Central memory CD8-positive, alpha-beta T cell (primary cell): Measurements from ENCODE around the gene ITGA7.

Experiments
- ATAC-seq: fragments of 150-1000 bp; cut with Tn5 transposase; replicated peaks from 2 replicates; pipeline ENCODE4 v1.10.0; 2022; ENCODE audit warnings: mild to moderate bottlenecking, moderate FRiP score, moderate number of reproducible peaks; ENCODE audit not compliant: poor library complexity, severe bottlenecking; ENCODE audit errors: extremely low read depth
- DNase-seq, 2 donors: peaks; one replicate each; pipeline ENCODE4 v3.0.0; 2021; ENCODE audit warnings: low spot score in 2 of 2
- H3K27ac Mint-ChIP-seq: one replicate; pipeline ENCODE4 v1.8.0; 2022; ENCODE audit warnings: low read depth, mild to moderate bottlenecking, moderate library complexity, mixed read lengths
- H3K27me3 Mint-ChIP-seq: one replicate; pipeline ENCODE4 v1.8.0; 2022; ENCODE audit warnings: mixed read lengths
- H3K36me3 Mint-ChIP-seq: one replicate; pipeline ENCODE4 v1.8.0; 2022; ENCODE audit warnings: mild to moderate bottlenecking, moderate library complexity, mixed read lengths; ENCODE audit not compliant: insufficient read depth
- H3K4me1 Mint-ChIP-seq: one replicate; pipeline ENCODE4 v1.8.0; 2022; ENCODE audit warnings: mixed read lengths
- H3K4me3 Mint-ChIP-seq: one replicate; pipeline ENCODE4 v1.8.0; 2022; ENCODE audit warnings: mild to moderate bottlenecking, moderate library complexity, mixed read lengths
- H3K9me3 Mint-ChIP-seq: one replicate; pipeline ENCODE4 v1.8.0; 2022; ENCODE audit warnings: mixed read lengths

ITGA7 gene

DNA sequence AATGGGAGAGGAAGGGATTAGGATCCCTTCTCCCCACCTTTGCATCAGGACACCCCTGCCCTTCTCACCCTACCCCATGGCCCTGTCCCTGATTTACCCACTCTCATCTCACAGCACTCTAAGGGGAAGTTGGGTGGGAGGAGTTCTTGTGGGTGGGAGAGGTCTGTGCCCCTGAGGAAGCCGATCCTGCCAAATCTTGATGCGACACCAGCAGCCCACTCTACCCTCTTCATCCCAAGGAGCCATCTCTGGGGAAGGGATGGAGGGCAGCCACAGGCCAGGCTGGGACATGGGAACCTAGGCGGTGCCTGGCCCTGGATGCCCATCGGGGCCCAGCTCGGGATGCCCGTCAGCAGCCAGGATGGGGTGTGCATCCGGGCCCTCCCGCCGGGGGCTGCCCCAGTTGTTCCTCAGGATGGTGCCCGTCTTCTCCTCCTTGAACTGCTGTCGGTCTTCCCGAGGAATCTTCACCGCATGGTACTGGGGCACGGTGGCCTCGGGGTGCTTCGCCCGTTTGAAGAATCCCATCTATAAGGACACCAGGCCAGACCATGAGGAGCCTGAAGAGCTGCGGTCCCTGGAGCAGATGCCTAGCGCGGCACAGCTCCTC, 22.8 kb downstream of the ITGA7 start:
- no peak for DNase-seq
- no peaks in the 10 kb centered on the region for H3K9me3 Mint-ChIP-seq
- ATAC-seq = no peak
- H3K27ac Mint-ChIP-seq = no peak overlapping the region
- no peak overlapping the region for H3K4me3 Mint-ChIP-seq
- H3K4me1 Mint-ChIP-seq = peaks cover 12% of the 10 kb centered on the region
- H3K36me3 Mint-ChIP-seq = peaks cover 3% of the 10 kb centered on the region
- peaks cover 48% of the 10 kb centered on the region for H3K27me3 Mint-ChIP-seq

DNA sequence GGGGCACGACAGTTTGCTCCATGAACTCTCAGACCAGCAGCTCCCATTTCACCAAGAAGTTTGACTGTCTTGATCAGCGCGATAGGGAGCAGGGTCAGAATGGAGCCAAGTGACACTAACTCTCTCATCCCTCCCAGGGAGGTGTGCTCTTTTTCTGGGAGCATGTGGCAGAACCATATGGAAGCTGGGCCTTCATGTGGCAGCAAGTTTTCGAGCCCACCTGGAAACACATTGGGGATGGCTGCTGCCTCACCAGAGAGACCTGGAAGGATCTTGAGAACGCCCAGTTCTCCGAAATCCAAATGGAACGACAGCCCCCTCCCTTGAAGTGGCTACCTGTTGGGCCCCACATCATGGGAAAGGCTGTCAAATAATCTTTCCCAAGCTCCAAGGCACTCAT, 24.0 kb downstream of the ITGA7 start:
- H3K27ac Mint-ChIP-seq = no peak overlapping the region
- peaks cover 3% of the 10 kb centered on the region for H3K36me3 Mint-ChIP-seq
- peaks cover 12% of the 10 kb centered on the region for H3K4me1 Mint-ChIP-seq
- no peaks in the 10 kb centered on the region for H3K9me3 Mint-ChIP-seq
- peaks cover 54% of the 10 kb centered on the region for H3K27me3 Mint-ChIP-seq
- DNase-seq (no peak), ATAC-seq (no peak)
- no peak overlapping the region for H3K4me3 Mint-ChIP-seq

DNA sequence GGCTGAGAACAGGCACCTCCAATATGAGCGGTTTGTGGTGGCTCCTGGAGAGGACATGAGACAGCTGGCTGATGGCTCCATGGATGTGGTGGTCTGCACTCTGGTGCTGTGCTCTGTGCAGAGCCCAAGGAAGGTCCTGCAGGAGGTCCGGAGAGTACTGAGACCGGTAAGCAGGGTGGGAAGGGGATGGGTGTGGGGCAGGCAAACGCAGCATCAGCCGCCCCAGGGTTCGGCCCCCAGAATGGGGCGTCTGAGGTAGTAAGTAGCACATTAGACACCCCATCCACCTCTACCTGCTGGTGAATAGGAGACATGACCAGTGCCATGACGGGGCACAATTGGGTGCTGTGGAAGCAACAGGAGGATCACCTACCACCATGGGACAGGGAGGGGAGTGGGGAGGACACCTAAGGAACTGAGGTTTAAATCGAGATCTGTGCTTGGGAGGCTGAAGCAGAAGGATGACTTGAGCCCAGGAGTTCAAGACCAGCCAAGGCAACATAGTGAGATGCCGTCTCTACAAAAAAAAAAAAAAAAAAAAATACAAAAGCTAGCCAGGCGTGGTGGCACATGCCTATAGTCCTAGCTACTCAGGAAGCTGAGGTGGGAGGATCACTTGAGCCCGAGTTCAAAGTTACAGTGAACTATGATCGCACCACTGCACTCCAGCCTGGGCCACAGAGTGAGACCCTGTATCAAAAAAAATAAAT, 25.5 kb downstream of the ITGA7 start:
- no peak for DNase-seq
- Mint-ChIP-seq H3K27me3 (peaks cover 54% of the 10 kb centered on the region), H3K27ac (no peak overlapping the region), H3K36me3 (peaks cover 3% of the 10 kb centered on the region), H3K9me3 (no peaks in the 10 kb centered on the region), H3K4me1 (peaks cover 12% of the 10 kb centered on the region), H3K4me3 (no peak overlapping the region)
- ATAC-seq = no peak

DNA sequence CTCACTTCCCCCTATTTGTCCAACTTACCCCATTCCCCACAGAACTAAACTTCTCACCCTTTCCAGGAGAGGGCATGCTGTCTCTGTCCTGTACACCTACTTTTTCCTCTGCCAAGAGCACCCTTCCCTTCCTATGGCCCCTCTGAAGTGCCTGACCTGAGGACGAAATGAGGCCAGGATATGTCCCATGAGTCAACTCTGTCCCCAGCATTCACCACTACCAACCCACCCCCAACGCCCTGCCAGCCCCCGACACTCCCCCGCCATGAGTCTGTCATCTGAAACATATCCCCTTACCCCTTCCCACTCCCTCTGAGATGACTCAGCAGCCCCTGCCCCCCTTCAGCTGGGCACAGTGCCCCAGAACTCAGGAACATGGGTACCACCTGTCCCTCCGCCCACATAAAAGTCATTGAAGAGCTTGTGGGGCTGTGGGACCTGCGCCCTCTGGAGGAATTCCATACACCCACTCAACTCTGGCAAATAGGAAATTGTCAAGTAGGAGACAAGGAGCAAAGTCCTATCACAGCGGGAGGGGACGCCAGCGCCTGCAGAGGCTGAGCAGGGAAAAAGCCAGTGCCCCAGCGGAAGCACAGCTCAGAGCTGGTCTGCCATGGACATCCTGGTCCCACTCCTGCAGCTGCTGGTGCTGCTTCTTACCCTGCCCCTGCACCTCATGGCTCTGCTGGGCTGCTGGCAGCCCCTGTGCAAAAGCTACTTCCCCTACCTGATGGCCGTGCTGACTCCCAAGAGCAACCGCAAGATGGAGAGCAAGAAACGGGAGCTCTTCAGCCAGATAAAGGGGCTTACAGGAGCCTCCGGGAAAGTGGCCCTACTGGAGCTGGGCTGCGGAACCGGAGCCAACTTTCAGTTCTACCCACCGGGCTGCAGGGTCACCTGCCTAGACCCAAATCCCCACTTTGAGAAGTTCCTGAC, 26.3 kb downstream of the ITGA7 start:
- DNase-seq (no peak), ATAC-seq (no peak)
- Mint-ChIP-seq H3K9me3 (no peaks in the 10 kb centered on the region), H3K27ac (no peak overlapping the region), H3K4me1 (peaks cover 12% of the 10 kb centered on the region), H3K4me3 (no peak overlapping the region), H3K27me3 (peaks cover 56% of the 10 kb centered on the region), H3K36me3 (peaks cover 3% of the 10 kb centered on the region)

DNA sequence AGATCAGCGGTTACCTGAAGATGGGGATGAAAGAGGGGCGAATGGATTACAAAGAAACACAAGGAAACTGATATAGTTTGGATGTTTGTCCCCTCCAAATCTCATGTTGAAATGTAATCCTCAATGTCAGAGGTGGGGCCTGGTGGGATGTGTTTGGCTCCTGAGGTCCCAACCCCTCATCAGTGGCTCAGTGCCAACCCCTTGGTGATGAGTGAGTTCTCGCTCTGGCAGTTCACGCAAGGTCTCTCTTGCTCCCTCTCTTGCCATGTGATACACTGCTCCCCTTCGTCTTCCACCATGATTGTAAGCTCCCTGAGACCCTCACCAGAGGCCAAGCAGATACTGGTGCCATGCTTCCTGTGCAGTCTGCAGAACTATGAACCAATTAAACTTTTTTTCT, 28.0 kb downstream of the ITGA7 start:
- no peak for DNase-seq
- H3K27ac Mint-ChIP-seq = no peak overlapping the region
- H3K27me3 Mint-ChIP-seq = peaks cover 56% of the 10 kb centered on the region
- no peaks in the 10 kb centered on the region for H3K36me3 Mint-ChIP-seq
- peaks cover 12% of the 10 kb centered on the region for H3K4me1 Mint-ChIP-seq
- no peaks in the 10 kb centered on the region for H3K9me3 Mint-ChIP-seq
- no peak for ATAC-seq
- no peak overlapping the region for H3K4me3 Mint-ChIP-seq

DNA sequence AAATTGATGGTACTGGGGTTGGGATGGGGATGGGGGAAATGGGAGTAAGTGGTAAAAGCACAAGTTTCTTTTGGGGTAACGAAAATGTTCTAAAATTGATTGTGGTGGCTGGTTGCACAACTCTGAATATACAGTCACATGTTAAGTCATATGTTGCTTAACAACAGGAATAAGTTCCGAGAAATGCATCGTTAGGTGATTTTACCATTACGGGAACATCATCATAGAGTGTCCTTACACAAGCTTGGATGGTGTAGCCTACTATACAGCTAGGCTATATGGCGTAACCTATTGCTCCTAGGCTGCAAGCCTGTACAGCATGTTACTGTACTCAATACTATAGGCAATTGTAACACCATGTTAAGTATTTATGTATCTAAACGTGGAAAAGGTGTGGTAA, 31.0 kb downstream of the ITGA7 start:
- Mint-ChIP-seq H3K36me3 (no peaks in the 10 kb centered on the region), H3K4me3 (no peak overlapping the region), H3K27ac (no peak overlapping the region), H3K4me1 (peaks cover 10% of the 10 kb centered on the region), H3K9me3 (no peaks in the 10 kb centered on the region), H3K27me3 (peaks cover 50% of the 10 kb centered on the region)
- no peak for ATAC-seq
- DNase-seq = no peak

DNA sequence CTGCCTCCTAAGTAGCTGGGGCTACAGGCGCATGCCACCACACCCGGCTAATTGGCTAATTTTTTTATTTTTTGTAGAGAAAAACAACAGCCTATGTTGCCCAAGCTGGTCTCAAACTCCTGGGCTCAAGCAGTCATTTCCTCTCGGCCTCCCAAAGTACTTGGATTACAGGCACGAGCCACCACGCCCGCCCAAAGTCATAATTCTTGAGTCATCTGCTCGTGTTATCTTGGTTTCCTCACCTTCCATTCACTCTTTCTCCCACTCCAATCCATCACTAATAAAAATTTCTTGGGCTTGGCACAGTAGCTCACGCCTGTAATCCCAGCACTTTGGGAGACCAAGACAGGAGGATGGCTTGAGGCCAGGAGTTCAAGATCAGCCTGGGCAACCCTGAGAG, 32.0 kb downstream of the ITGA7 start:
- Mint-ChIP-seq H3K4me1 (no peaks in the 10 kb centered on the region), H3K27me3 (peaks cover 39% of the 10 kb centered on the region), H3K9me3 (no peaks in the 10 kb centered on the region), H3K4me3 (no peak overlapping the region), H3K27ac (no peak overlapping the region), H3K36me3 (no peaks in the 10 kb centered on the region)
- ATAC-seq (no peak), DNase-seq (no peak)

DNA sequence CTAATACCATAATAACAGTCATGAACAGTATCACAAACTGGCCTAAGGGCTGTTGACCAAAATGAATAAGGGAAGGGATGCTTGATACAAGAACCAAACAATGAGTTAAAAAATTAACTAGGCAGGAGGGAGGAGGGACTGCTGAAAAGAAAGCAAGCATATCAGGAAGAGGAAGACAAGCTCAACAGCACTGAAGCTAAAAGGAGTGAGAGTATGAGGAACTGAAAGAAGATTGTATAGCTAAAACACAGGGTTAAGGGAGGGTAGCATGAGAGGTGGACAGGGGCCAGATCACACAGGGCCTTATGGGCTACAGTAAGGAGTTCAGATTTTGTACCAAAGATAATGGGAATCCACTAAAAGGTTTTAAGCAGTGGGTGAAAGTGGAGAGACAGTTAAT, 34.1 kb downstream of the ITGA7 start:
- H3K36me3 Mint-ChIP-seq = no peaks in the 10 kb centered on the region
- no peaks in the 10 kb centered on the region for H3K9me3 Mint-ChIP-seq
- DNase-seq (no peak), ATAC-seq (no peak)
- no peak overlapping the region for H3K27ac Mint-ChIP-seq
- peaks cover 25% of the 10 kb centered on the region for H3K27me3 Mint-ChIP-seq
- no peak overlapping the region for H3K4me3 Mint-ChIP-seq
- no peaks in the 10 kb centered on the region for H3K4me1 Mint-ChIP-seq

DNA sequence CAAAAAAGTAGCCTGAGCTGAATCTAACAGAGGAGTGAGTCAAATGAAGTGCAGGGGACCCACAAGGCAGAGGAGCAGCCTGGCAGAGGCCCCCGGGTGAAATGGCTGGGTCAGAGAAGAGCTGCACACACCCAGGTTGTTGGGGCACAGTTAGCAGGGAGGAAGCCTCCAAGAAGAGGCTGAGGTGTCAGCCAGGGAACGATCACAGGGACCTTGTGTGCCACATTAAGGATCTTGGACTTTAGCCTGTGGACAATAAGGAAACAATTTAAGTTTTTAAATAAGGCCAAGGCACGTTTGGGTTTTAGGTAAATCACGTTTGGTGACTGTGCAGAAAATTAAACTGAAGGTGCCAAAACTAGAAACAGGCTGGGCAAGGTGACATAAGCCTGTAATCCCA, 36.0 kb downstream of the ITGA7 start:
- H3K27ac Mint-ChIP-seq = no peak overlapping the region
- no peak for ATAC-seq

DNA sequence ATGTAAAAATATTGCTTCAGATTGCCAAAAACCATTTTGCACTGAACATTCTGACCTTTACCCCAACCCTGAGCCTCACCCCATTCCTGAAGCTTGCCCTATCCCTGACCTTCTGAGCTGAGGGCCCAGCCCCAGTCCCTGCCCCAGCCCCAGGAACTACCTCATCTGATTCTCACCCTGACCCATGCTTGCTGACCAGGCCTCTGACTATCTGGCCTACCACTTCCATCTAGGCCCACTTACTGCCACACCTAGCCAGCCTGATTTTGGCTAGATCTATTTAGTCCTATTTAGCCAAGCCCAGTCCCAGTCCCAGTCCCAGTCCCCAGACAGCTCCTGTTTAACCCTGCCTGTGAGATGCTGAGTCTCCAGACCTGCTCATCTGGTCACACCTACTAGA, 37.4 kb downstream of the ITGA7 start:
- Mint-ChIP-seq H3K27ac (no peak overlapping the region), H3K36me3 (no peaks in the 10 kb centered on the region), H3K9me3 (no peaks in the 10 kb centered on the region), H3K4me1 (no peaks in the 10 kb centered on the region), H3K27me3 (peaks cover 13% of the 10 kb centered on the region), H3K4me3 (no peak overlapping the region)
- DNase-seq (no peak), ATAC-seq (no peak)

More for the DNA sequence above, 36.0 kb downstream of the ITGA7 start:
- H3K9me3 Mint-ChIP-seq = no peaks in the 10 kb centered on the region
- DNase-seq = no peak
- H3K27me3 Mint-ChIP-seq = peaks cover 25% of the 10 kb centered on the region
- H3K4me1 Mint-ChIP-seq = no peaks in the 10 kb centered on the region
- H3K4me3 Mint-ChIP-seq = no peak overlapping the region
- no peaks in the 10 kb centered on the region for H3K36me3 Mint-ChIP-seq

DNA sequence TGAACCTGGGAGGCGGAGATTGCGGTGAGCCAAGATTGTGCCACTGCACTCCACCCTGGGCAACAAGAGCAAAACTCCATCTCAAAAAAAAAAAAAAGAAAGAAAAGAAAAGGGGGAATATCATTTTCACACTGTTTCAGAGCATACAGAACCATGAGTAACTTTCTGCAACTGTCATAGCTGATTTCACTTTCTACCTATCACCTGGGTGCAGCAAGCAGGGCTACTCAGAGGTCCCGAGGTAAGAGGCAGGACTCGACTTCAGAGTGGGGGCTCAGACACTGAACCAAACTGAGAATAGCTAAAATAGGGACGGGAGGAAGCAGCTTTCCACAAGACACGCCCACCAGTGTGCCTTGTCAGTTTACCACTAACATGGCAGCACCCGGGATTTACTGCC, 41.2 kb downstream of the ITGA7 start:
- Mint-ChIP-seq H3K4me1 (no peaks in the 10 kb centered on the region), H3K36me3 (no peaks in the 10 kb centered on the region), H3K4me3 (no peak overlapping the region), H3K27ac (no peak overlapping the region), H3K9me3 (no peaks in the 10 kb centered on the region), H3K27me3 (no peaks in the 10 kb centered on the region)
- DNase-seq (no peak), ATAC-seq (no peak)

DNA sequence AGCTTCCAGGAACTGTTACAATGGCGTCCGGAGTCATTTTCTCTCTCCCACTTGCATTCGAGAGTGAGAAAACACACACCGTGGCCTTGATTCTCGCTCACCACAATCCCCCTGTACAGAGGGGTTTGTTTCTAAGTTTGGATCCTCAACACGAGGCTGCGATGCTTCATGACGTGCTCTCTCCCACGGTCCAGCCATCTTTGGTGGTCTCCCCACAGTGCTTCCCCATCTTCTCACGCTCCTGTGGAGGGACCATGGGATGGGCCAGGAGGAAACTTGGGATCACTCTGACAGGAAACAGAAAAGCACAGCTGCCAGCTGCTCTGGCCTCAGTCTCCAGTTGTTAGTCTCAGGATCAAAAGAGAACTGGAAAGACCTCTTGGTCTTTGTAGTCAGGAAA, 42.9 kb downstream of the ITGA7 start:
- Mint-ChIP-seq H3K9me3 (no peaks in the 10 kb centered on the region), H3K4me3 (no peak overlapping the region), H3K27me3 (peaks cover 10% of the 10 kb centered on the region), H3K27ac (no peak overlapping the region), H3K36me3 (no peaks in the 10 kb centered on the region), H3K4me1 (no peaks in the 10 kb centered on the region)
- no peak for DNase-seq
- no peak for ATAC-seq

DNA sequence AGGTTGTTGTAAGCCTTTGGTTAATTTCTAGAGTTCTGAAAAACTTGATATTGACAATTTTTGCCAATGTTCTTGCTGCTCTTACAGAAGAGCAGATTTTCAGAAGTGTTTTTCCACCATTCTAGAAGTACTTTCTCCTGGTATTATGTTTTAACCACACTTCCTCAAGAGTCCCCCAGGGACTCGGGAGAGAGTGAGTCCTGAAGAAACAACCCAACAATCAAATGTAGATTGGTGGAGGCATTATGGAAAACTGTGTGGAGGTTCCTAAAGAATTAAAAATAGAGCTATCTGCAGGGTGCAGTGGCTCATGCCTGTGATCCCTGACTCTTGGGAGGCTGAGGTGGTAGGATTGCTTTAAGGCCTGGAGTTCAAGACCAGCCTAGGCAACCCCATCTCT, 44.3 kb downstream of the ITGA7 start:
- DNase-seq (no peak), ATAC-seq (no peak)
- Mint-ChIP-seq H3K36me3 (no peaks in the 10 kb centered on the region), H3K27ac (no peak overlapping the region), H3K4me3 (no peak overlapping the region), H3K9me3 (no peaks in the 10 kb centered on the region), H3K4me1 (no peaks in the 10 kb centered on the region), H3K27me3 (peaks cover 20% of the 10 kb centered on the region)
